DND-41 (cell line): ENCODE data around the gene ARIH1.
"Not testable (repeated sequence)": the region's sequence is repeated elsewhere in the genome, so short reads cannot be mapped to it uniquely, and the experiment has no call there.

ENCODE experiments used
- ATAC-seq: fragments of 200-7000 bp; cut with Tn5 transposase; 3 replicates; pipeline ENCODE4 v1.9.1; 2021; ENCODE audit warnings: low read depth; ENCODE audit not compliant: insufficient read depth
- DNase-seq: peaks from one replicate; pipeline ENCODE4 v3.0.0-alpha.2; 2020
- H2AFZ ChIP-seq: 2 replicates; pipeline ENCODE4 v1.6.0; 2012; ENCODE audit warnings: low read depth, low read length
- H3K27ac ChIP-seq: 2 replicates; pipeline ENCODE4 v1.5.1; 2012; ENCODE audit warnings: low read length, inconsistent platforms
- H3K27me3 ChIP-seq: fragments of 200-600 bp; sonication (generic); 2 replicates; pipeline ENCODE4 v1.6.0; 2012; ENCODE audit warnings: low read length, mild to moderate bottlenecking, inconsistent platforms; ENCODE audit not compliant: insufficient read depth, poor library complexity
- H3K36me3 ChIP-seq: 2 replicates; pipeline ENCODE4 v1.5.1; 2012; ENCODE audit warnings: low read length, inconsistent platforms; ENCODE audit not compliant: insufficient read depth
- H3K4me1 ChIP-seq: 2 replicates; pipeline ENCODE4 v1.5.1; 2012; ENCODE audit warnings: mild to moderate bottlenecking, low read length; ENCODE audit not compliant: insufficient read depth
- H3K4me2 ChIP-seq: 2 replicates; pipeline ENCODE4 v1.6.0; 2012; ENCODE audit warnings: mild to moderate bottlenecking, moderate library complexity, low read length, inconsistent platforms; ENCODE audit not compliant: insufficient read depth
- H3K4me3 ChIP-seq, 2 experiments: fragments of 200-600 bp in 1 of 2; shearing (Covaris generic) in 1 of 2; 2 replicates each; pipeline ENCODE4 v1.5.1; 2012 to 2016; ENCODE audit warnings: inconsistent platforms in 2 of 2, low read length in 2 of 2, mild to moderate bottlenecking in 2 of 2, low read depth in 1 of 2, moderate library complexity in 1 of 2
- H3K79me2 ChIP-seq: 2 replicates; pipeline ENCODE4 v1.6.0; 2012; ENCODE audit warnings: low read length, inconsistent platforms; ENCODE audit not compliant: insufficient read depth
- H3K9ac ChIP-seq: 2 replicates; pipeline ENCODE4 v1.6.0; 2012; ENCODE audit warnings: low read depth, mild to moderate bottlenecking, inconsistent platforms, low read length, moderate library complexity
- H3K9me3 ChIP-seq: 2 replicates; pipeline ENCODE4 v1.5.1; 2012; ENCODE audit warnings: low read length, moderate library complexity, mild to moderate bottlenecking, inconsistent platforms; ENCODE audit not compliant: insufficient read depth, severe bottlenecking
- H4K20me1 ChIP-seq: 2 replicates; pipeline ENCODE4 v1.6.0; 2012; ENCODE audit warnings: low read length; ENCODE audit not compliant: insufficient read depth
- TF ChIP-seq, protein P1 (sequence below): IDR thresholded peaks from 2 replicates; pipeline ENCODE4 v1.5.1; 2012; ENCODE audit warnings: borderline replicate concordance, low read length, moderate library complexity, mild to moderate bottlenecking; ENCODE audit not compliant: poor library complexity, severe bottlenecking; ENCODE audit errors: extremely low read depth

Gene ARIH1

DNA sequence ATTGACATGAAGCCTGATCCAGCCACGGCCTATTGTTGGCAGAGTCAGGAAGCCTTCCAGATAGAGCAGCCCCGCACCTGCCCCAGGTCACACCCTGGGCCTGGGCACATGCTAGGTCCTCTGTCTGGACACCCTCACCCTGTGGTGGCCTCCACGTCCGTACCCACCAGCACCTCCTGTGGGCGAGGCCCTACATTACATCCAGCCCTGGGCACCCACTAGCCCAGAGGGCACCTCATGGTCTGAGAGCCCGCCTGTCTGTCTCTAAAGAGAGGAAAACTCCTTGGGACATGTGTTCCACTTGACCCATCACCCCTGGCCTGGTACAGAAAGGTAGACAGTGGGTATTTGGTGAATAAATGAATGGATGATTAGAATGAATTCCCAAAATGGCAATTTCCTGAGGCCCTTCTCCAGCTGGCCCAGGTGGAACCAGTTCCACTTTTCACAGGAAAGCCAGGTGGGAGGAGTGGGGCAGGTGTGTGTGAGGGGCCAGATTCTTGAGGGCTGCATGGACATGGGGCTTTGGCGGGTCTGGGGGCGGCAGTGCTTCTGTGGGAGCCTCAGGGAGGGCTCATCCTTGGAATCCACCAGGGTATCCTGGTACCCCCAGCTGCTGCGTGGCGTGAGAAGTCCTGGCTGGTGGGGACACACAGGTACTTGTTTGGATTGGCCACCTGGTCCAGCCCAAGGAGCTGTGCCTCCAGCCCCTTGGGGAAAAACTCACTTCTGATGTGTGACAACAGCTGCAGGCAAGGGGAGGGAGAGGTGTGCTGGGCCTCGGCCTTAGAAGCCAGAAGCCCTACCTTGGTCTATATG lies 154.3 kb downstream of the ARIH1 start:
- H2AFZ ChIP-seq, H4K20me1 ChIP-seq, H3K27ac ChIP-seq, H3K9ac ChIP-seq, H3K9me3 ChIP-seq, H3K27me3 ChIP-seq, H3K4me2 ChIP-seq, DNase-seq, H3K4me1 ChIP-seq, H3K4me3 ChIP-seq, H3K79me2 ChIP-seq, H3K36me3 ChIP-seq: not testable (repeated sequence)
- 0 out of 3 replicates have a peak, but pooled peaks have one; percentile 48 for ATAC-seq
- TF ChIP-seq, protein P1, sequence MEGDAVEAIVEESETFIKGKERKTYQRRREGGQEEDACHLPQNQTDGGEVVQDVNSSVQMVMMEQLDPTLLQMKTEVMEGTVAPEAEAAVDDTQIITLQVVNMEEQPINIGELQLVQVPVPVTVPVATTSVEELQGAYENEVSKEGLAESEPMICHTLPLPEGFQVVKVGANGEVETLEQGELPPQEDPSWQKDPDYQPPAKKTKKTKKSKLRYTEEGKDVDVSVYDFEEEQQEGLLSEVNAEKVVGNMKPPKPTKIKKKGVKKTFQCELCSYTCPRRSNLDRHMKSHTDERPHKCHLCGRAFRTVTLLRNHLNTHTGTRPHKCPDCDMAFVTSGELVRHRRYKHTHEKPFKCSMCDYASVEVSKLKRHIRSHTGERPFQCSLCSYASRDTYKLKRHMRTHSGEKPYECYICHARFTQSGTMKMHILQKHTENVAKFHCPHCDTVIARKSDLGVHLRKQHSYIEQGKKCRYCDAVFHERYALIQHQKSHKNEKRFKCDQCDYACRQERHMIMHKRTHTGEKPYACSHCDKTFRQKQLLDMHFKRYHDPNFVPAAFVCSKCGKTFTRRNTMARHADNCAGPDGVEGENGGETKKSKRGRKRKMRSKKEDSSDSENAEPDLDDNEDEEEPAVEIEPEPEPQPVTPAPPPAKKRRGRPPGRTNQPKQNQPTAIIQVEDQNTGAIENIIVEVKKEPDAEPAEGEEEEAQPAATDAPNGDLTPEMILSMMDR, result peak; percentile 23

DNA sequence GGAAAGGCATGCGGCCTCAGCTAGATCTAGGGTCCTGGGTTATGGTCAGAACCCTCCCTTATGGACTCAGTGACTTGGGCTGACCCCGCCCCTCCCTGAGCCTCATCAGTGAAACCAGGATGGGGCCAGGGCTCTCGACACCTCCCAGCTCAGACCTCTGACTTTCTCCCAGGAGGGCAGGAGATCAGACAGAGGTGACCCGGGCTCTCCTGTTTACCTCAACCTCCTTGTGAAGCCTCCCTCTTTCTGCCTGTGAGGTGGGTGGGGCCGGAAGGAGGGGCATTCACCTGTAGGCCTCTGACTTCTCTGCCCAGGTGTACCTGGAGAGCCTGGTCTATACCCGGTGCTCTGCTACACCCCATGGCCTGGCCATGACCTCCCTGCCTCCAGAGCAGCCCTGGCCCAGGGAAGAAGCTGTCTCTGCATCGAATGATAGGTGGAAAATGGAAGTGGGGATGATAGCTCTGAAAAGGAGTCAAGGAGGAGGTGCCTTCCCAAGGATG lies 155.0 kb downstream of the ARIH1 start:
- not testable (repeated sequence) for ATAC-seq, H3K4me3 ChIP-seq, H3K9me3 ChIP-seq, H3K79me2 ChIP-seq, H3K36me3 ChIP-seq, H3K4me2 ChIP-seq, H3K27me3 ChIP-seq, H3K27ac ChIP-seq, H2AFZ ChIP-seq, H3K9ac ChIP-seq, DNase-seq, H3K4me1 ChIP-seq, H4K20me1 ChIP-seq

DNA sequence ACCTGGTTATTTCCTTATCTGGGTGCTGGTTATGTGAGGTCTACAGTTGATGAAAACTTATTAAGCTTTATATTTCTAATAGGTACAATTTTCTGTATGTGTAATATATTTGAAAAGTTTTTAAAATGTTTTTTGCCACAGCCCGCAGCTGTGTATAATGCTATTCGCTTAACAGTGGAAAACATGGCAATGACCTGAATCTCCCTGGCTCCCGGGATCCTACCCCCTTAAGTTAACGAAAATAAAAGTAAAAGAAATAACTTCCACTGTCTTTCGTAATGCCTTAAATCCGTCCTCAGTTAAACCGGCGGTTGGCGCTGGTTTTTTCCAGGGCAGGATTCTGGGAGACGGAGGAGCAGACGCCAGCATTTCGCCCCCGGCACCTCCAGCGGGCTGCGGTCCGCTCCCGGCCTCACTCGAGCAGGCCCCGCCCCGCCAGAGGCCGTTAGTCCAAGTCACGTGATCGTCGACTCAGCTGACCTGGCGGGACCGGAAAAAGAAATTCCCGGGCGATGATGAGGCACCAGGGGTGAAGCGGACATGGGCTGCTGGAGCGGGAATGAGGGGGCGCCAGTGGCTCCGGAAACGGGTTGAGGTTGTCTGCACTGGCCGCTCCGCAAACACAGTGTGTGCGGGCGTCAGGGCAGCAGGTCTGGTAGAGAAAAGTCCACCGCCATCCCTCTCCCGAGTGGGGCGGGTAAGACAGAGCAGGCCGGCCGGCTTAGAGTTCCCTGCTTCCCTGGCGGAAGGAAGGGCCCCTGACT lies 162.6 kb downstream of the ARIH1 start:
- H2AFZ ChIP-seq, H3K4me3 ChIP-seq, H3K27ac ChIP-seq, H3K27me3 ChIP-seq, H3K4me2 ChIP-seq, H3K79me2 ChIP-seq, H3K9ac ChIP-seq, H3K9me3 ChIP-seq, H3K36me3 ChIP-seq, DNase-seq, ATAC-seq, H4K20me1 ChIP-seq, H3K4me1 ChIP-seq: not testable (repeated sequence)

DNA sequence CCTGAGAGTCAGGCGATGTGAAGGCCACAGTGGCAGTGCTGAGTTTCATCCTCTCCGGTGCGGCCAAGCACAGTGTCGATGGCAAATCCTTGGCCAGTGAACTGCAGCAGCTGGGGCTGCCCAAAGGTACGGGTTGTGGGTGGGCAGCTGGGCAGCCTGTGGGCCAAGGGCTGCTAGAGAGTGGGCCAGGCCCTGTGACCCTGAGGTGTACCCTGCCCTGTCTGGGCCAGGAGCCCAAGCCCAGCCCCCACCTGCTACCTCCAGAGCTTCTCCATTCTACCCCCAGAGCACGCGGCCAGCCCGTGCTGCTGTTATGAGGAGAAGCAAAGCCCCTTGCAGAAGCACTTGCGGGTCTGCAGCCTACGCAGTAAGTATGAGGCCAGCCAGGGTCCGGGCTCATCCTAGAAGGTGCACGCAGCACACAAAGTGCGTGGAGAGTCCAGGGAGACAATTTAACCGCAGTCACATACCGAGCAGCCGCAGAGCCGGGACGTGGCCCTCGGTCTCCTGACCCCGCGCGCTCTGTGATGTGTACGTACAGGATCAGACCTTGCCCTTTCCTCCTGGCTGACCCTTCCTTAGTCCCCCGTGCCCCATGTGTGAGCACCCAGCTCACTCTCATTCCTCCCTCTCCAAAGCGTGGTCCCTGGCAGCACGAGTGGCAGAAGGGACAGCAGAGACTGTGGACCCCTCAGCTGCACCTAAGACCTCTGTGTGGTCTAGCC lies 165.8 kb downstream of the ARIH1 start:
- DNase-seq, H3K36me3 ChIP-seq, H2AFZ ChIP-seq, H3K9me3 ChIP-seq, H3K4me3 ChIP-seq, H3K27me3 ChIP-seq, ATAC-seq, H3K4me1 ChIP-seq, H3K79me2 ChIP-seq, H3K27ac ChIP-seq, H3K9ac ChIP-seq, H4K20me1 ChIP-seq, H3K4me2 ChIP-seq: not testable (repeated sequence)

DNA sequence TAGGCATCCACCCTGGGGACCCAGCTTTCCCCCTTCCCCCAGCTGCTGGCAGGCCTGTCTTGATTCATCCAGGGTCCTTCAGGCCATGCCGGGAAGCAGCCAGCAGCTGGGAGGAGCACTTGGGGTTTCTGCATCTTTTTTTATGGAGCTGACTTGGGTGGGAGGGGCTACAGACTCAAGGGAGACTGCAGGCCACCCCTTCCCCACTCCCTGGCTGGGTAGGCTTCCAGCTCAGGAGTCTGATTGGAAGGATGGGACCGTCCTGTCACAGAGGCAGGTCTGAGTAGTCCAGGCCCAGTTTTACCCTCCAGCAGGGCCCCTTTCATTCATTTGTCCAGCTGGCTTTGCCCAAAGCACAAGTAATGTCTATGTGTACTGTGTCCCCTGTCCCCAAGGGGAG lies 168.1 kb downstream of the ARIH1 start:
- H3K79me2 ChIP-seq, H3K4me2 ChIP-seq, H2AFZ ChIP-seq, H3K4me3 ChIP-seq, ATAC-seq, H3K27ac ChIP-seq, H3K9me3 ChIP-seq, H3K36me3 ChIP-seq, DNase-seq, H3K27me3 ChIP-seq, H3K4me1 ChIP-seq, H4K20me1 ChIP-seq, H3K9ac ChIP-seq: not testable (repeated sequence)

DNA sequence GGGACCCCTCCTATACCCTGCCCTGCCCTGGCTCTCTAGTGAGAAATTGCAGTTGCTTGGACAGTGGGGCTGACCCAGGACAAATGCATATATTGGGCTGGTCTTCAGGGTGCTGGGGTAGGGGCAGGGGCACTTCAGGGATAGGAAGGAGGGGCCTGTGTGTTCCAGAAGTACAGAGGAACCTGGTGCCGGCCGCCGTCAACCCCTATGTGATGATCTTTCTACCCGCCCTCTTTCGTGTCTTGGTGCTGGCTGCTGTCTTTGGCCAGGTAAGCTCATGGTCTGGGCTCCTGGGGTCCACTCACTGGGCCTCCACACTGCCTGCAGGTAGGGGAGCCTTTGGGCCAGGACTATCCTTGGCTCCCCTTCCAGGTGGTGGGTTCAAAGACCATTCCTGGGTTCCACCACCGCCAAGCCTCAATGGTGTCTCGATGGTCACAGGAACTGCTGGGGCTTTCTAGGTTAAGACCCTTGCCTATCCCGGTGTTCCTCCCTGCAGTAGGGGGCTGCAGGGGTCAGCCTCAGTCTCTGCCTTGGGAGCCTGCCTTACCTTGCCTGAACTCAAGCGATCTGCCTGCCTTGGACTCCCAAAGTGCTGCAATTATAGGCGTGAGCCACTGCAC lies 174.6 kb downstream of the ARIH1 start:
- not testable (repeated sequence) for H3K27me3 ChIP-seq, ATAC-seq, H3K27ac ChIP-seq, H3K9ac ChIP-seq, H4K20me1 ChIP-seq, DNase-seq, H3K4me2 ChIP-seq, H2AFZ ChIP-seq, H3K4me1 ChIP-seq, H3K4me3 ChIP-seq, H3K9me3 ChIP-seq, H3K36me3 ChIP-seq, H3K79me2 ChIP-seq
